ENCODE measurements around the gene FAF1. TPM values are rescaled to one million over a fixed set of nuclear protein-coding genes. Genes with fewer than 3 reads are reported as not detected.

Gene FAF1
- total RNA-seq, 2 donors from 2014 or later = 17.8 to 27.5 TPM

GRCh38 chr1:50436489-50436888 is 523.6 kb downstream of the FAF1 start:
- no peak overlapping the region for H3K27ac ChIP-seq
- H3K9me3 ChIP-seq = no peaks in the 10 kb centered on the region
- DNase-seq (no peak), ATAC-seq (no peak)
- peaks cover 0 to 8% of the 10 kb centered on the region in 2 donors for H3K36me3 ChIP-seq (replicated peaks in 1 of 2; ENCODE audit: insufficient read depth in 1 of 2, low read depth in 2 of 2)
- TF ChIP-seq CTCF (IDR thresholded peaks at IDR 0.05) (no peak), POLR2A (IDR thresholded peaks at IDR 0.05) (no peak)
- peaks cover under 1% of the 10 kb centered on the region for H3K4me1 ChIP-seq
- H3K4me3 ChIP-seq = no peak overlapping the region
- intact Hi-C loops (cut with DNase I) = no loop called here
- WGBS, 2 donors = 85 to 91% methylated on average over 6 of the region's 6 CpGs
- H3K27me3 ChIP-seq = no peaks in the 10 kb centered on the region

- H3K9me3 ChIP-seq = no peaks in the 10 kb centered on the region
- intact Hi-C loops (cut with DNase I) = no loop called here
- 18 to 21% methylated on average over 5 of the region's 5 CpGs for WGBS, 2 donors
- DNase-seq (no peak), ATAC-seq (no peak)
- peaks cover 41% of the 10 kb centered on the region for H3K4me1 ChIP-seq
- no peaks in the 10 kb centered on the region for H3K36me3 ChIP-seq (replicated peaks in 1 of 2; ENCODE audit: insufficient read depth in 1 of 2, low read depth in 2 of 2)
- TF ChIP-seq CTCF (IDR thresholded peaks at IDR 0.05) (no peak), POLR2A (IDR thresholded peaks at IDR 0.05) (no peak)
- no peak overlapping the region for H3K4me3 ChIP-seq
- peaks cover 0 to 27% of the 10 kb centered on the region in 2 donors for H3K27me3 ChIP-seq
- H3K27ac ChIP-seq = no peak overlapping the region
These were observed 530.1 kb downstream of the FAF1 start for GRCh38 chr1:50430010-50430405.

GRCh38 chr1:50427818-50428779 is 532.0 kb downstream of the FAF1 start:
- DNase-seq = no peak

GRCh38 chr1:50427086-50427817 is 532.8 kb downstream of the FAF1 start:
- Histone ChIP-seq H3K4me1 (peaks cover 62% of the 10 kb centered on the region), H3K36me3 (replicated peaks in 1 of 2; ENCODE audit: insufficient read depth in 1 of 2, low read depth in 2 of 2) (no peaks in the 10 kb centered on the region), H3K27ac (no peak overlapping the region), H3K27me3 (peaks cover 1 to 51% of the 10 kb centered on the region in 2 donors), H3K9me3 (no peaks in the 10 kb centered on the region), H3K4me3 (no peak overlapping the region)
- no peak for TF ChIP-seq CTCF (IDR thresholded peaks at IDR 0.05)
- no peak for TF ChIP-seq POLR2A (IDR thresholded peaks at IDR 0.05)
- intact Hi-C loops (cut with DNase I) = no loop called here
- ATAC-seq (no peak), DNase-seq (no peak)
- 5 to 8% methylated on average over 33 to 44 of the region's 44 CpGs for WGBS, 2 donors

More at GRCh38 chr1:50427818-50428779, 532.0 kb downstream of the FAF1 start:
- WGBS, 2 donors = 7 to 12% methylated on average over 21 to 35 of the region's 35 CpGs
- TF ChIP-seq CTCF (IDR thresholded peaks at IDR 0.05) = no peak
- TF ChIP-seq POLR2A (IDR thresholded peaks at IDR 0.05) = no peak
- Histone ChIP-seq H3K27ac (no peak overlapping the region), H3K36me3 (replicated peaks in 1 of 2; ENCODE audit: insufficient read depth in 1 of 2, low read depth in 2 of 2) (no peaks in the 10 kb centered on the region), H3K27me3 (peaks cover 0 to 44% of the 10 kb centered on the region in 2 donors), H3K4me1 (peaks cover 55% of the 10 kb centered on the region), H3K4me3 (no peak overlapping the region), H3K9me3 (no peaks in the 10 kb centered on the region)
- intact Hi-C loops (cut with DNase I) = no loop called here
- no peak for ATAC-seq
